ENCODE results near the gene AVPR1A.

AVPR1A gene

GRCh38 chr12:63151623-63152320 is 771 bp upstream of the AVPR1A start:
- Histone ChIP-seq H3K4me3 (ENCODE audit: low read depth in 1 of 2, low read length in 2 of 2) (peak overlapping the region; percentile 60), H3K9ac (ENCODE audit: low read depth in 1 of 2, low read length in 2 of 2) (no peak overlapping the region), H3K27me3 (ENCODE audit: control insufficient read depth in 1 of 2, insufficient read depth in 2 of 2, low read length in 2 of 2) (peaks cover 31 to 48% of the 10 kb centered on the region in 2 donors), H3K9me3 (ENCODE audit: control insufficient read depth in 1 of 2, low read length in 2 of 2) (no peaks in the 10 kb centered on the region), H3K27ac (ENCODE audit: low read depth, low read length) (no peak overlapping the region), H3K4me1 (ENCODE audit: control insufficient read depth in 1 of 2, insufficient read depth in 2 of 2, low read length in 2 of 2) (peaks cover 9 to 19% of the 10 kb centered on the region in 2 donors), H3K36me3 (ENCODE audit: control insufficient read depth in 1 of 2, insufficient read depth in 2 of 2, low read length in 2 of 2) (no peaks in the 10 kb centered on the region)

- Histone ChIP-seq H3K9me3 (ENCODE audit: control insufficient read depth in 1 of 2, low read length in 2 of 2) (no peaks in the 10 kb centered on the region), H3K27me3 (ENCODE audit: control insufficient read depth in 1 of 2, insufficient read depth in 2 of 2, low read length in 2 of 2) (peaks cover 31 to 54% of the 10 kb centered on the region in 2 donors), H3K36me3 (ENCODE audit: control insufficient read depth in 1 of 2, insufficient read depth in 2 of 2, low read length in 2 of 2) (no peaks in the 10 kb centered on the region), H3K4me1 (ENCODE audit: control insufficient read depth in 1 of 2, insufficient read depth in 2 of 2, low read length in 2 of 2) (peaks cover 9 to 19% of the 10 kb centered on the region in 2 donors), H3K9ac (ENCODE audit: low read depth in 1 of 2, low read length in 2 of 2) (no peak overlapping the region), H3K4me3 (ENCODE audit: low read depth in 1 of 2, low read length in 2 of 2) (peak overlapping the region; percentile 60), H3K27ac (ENCODE audit: low read depth, low read length) (no peak overlapping the region)
These were observed 890 bp downstream of the AVPR1A start for GRCh38 chr12:63149909-63150712.

GRCh38 chr12:63144556-63144955 is 6.4 kb downstream of the AVPR1A start:
- Histone ChIP-seq H3K27me3 (ENCODE audit: control insufficient read depth in 1 of 2, insufficient read depth in 2 of 2, low read length in 2 of 2) (peaks cover 4 to 14% of the 10 kb centered on the region in 2 donors), H3K9ac (ENCODE audit: low read depth in 1 of 2, low read length in 2 of 2) (no peak overlapping the region), H3K4me1 (ENCODE audit: control insufficient read depth in 1 of 2, insufficient read depth in 2 of 2, low read length in 2 of 2) (no peaks in the 10 kb centered on the region), H3K27ac (ENCODE audit: low read depth, low read length) (no peak overlapping the region), H3K36me3 (ENCODE audit: control insufficient read depth in 1 of 2, insufficient read depth in 2 of 2, low read length in 2 of 2) (no peaks in the 10 kb centered on the region), H3K9me3 (ENCODE audit: control insufficient read depth in 1 of 2, low read length in 2 of 2) (no peaks in the 10 kb centered on the region), H3K4me3 (ENCODE audit: low read depth in 1 of 2, low read length in 2 of 2) (no peak overlapping the region)

GRCh38 chr12:63138488-63138887 is 12.5 kb downstream of the AVPR1A start:
- no peaks in the 10 kb centered on the region for H3K9me3 ChIP-seq (ENCODE audit: control insufficient read depth in 1 of 2, low read length in 2 of 2)
- no peaks in the 10 kb centered on the region for H3K4me1 ChIP-seq (ENCODE audit: control insufficient read depth in 1 of 2, insufficient read depth in 2 of 2, low read length in 2 of 2)
- H3K36me3 ChIP-seq (ENCODE audit: control insufficient read depth in 1 of 2, insufficient read depth in 2 of 2, low read length in 2 of 2) = no peaks in the 10 kb centered on the region
- H3K27me3 ChIP-seq (ENCODE audit: control insufficient read depth in 1 of 2, insufficient read depth in 2 of 2, low read length in 2 of 2) = no peaks in the 10 kb centered on the region
- H3K4me3 ChIP-seq (ENCODE audit: low read depth in 1 of 2, low read length in 2 of 2) = no peak overlapping the region
- no peak overlapping the region for H3K27ac ChIP-seq (ENCODE audit: low read depth, low read length)
- no peak overlapping the region for H3K9ac ChIP-seq (ENCODE audit: low read depth in 1 of 2, low read length in 2 of 2)

- Histone ChIP-seq H3K27ac (ENCODE audit: low read depth, low read length) (no peak overlapping the region), H3K9me3 (ENCODE audit: control insufficient read depth in 1 of 2, low read length in 2 of 2) (no peaks in the 10 kb centered on the region), H3K4me1 (ENCODE audit: control insufficient read depth in 1 of 2, insufficient read depth in 2 of 2, low read length in 2 of 2) (no peaks in the 10 kb centered on the region), H3K36me3 (ENCODE audit: control insufficient read depth in 1 of 2, insufficient read depth in 2 of 2, low read length in 2 of 2) (no peaks in the 10 kb centered on the region), H3K27me3 (ENCODE audit: control insufficient read depth in 1 of 2, insufficient read depth in 2 of 2, low read length in 2 of 2) (no peaks in the 10 kb centered on the region), H3K4me3 (ENCODE audit: low read depth in 1 of 2, low read length in 2 of 2) (no peak overlapping the region), H3K9ac (ENCODE audit: low read depth in 1 of 2, low read length in 2 of 2) (no peak overlapping the region)
These were observed 17.0 kb downstream of the AVPR1A start for GRCh38 chr12:63133981-63134380.

- no peaks in the 10 kb centered on the region for H3K9me3 ChIP-seq (ENCODE audit: control insufficient read depth in 1 of 2, low read length in 2 of 2)
- no peak overlapping the region for H3K27ac ChIP-seq (ENCODE audit: low read depth, low read length)
- H3K4me1 ChIP-seq (ENCODE audit: control insufficient read depth in 1 of 2, insufficient read depth in 2 of 2, low read length in 2 of 2) = no peaks in the 10 kb centered on the region
- H3K27me3 ChIP-seq (ENCODE audit: control insufficient read depth in 1 of 2, insufficient read depth in 2 of 2, low read length in 2 of 2) = no peaks in the 10 kb centered on the region
- H3K36me3 ChIP-seq (ENCODE audit: control insufficient read depth in 1 of 2, insufficient read depth in 2 of 2, low read length in 2 of 2) = no peaks in the 10 kb centered on the region
- no peak overlapping the region for H3K4me3 ChIP-seq (ENCODE audit: low read depth in 1 of 2, low read length in 2 of 2)
- H3K9ac ChIP-seq (ENCODE audit: low read depth in 1 of 2, low read length in 2 of 2) = no peak overlapping the region
These were observed 18.8 kb downstream of the AVPR1A start for GRCh38 chr12:63132201-63132600.

GRCh38 chr12:63129927-63130326 is 21.1 kb downstream of the AVPR1A start:
- no peaks in the 10 kb centered on the region for H3K4me1 ChIP-seq (ENCODE audit: control insufficient read depth in 1 of 2, insufficient read depth in 2 of 2, low read length in 2 of 2)
- H3K9ac ChIP-seq (ENCODE audit: low read depth in 1 of 2, low read length in 2 of 2) = no peak overlapping the region
- no peaks in the 10 kb centered on the region for H3K36me3 ChIP-seq (ENCODE audit: control insufficient read depth in 1 of 2, insufficient read depth in 2 of 2, low read length in 2 of 2)
- no peak overlapping the region for H3K27ac ChIP-seq (ENCODE audit: low read depth, low read length)
- no peaks in the 10 kb centered on the region for H3K27me3 ChIP-seq (ENCODE audit: control insufficient read depth in 1 of 2, insufficient read depth in 2 of 2, low read length in 2 of 2)
- no peaks in the 10 kb centered on the region for H3K9me3 ChIP-seq (ENCODE audit: control insufficient read depth in 1 of 2, low read length in 2 of 2)
- H3K4me3 ChIP-seq (ENCODE audit: low read depth in 1 of 2, low read length in 2 of 2) = no peak overlapping the region

- no peak overlapping the region for H3K27ac ChIP-seq (ENCODE audit: low read depth, low read length)
- H3K36me3 ChIP-seq (ENCODE audit: control insufficient read depth in 1 of 2, insufficient read depth in 2 of 2, low read length in 2 of 2) = no peaks in the 10 kb centered on the region
- H3K27me3 ChIP-seq (ENCODE audit: control insufficient read depth in 1 of 2, insufficient read depth in 2 of 2, low read length in 2 of 2) = no peaks in the 10 kb centered on the region
- H3K9ac ChIP-seq (ENCODE audit: low read depth in 1 of 2, low read length in 2 of 2) = no peak overlapping the region
- no peaks in the 10 kb centered on the region for H3K4me1 ChIP-seq (ENCODE audit: control insufficient read depth in 1 of 2, insufficient read depth in 2 of 2, low read length in 2 of 2)
- H3K9me3 ChIP-seq (ENCODE audit: control insufficient read depth in 1 of 2, low read length in 2 of 2) = no peaks in the 10 kb centered on the region
- H3K4me3 ChIP-seq (ENCODE audit: low read depth in 1 of 2, low read length in 2 of 2) = no peak overlapping the region
These were observed 26.2 kb downstream of the AVPR1A start for GRCh38 chr12:63124778-63125177.

- Histone ChIP-seq H3K9me3 (ENCODE audit: control insufficient read depth in 1 of 2, low read length in 2 of 2) (no peaks in the 10 kb centered on the region), H3K4me1 (ENCODE audit: control insufficient read depth in 1 of 2, insufficient read depth in 2 of 2, low read length in 2 of 2) (no peaks in the 10 kb centered on the region), H3K27me3 (ENCODE audit: control insufficient read depth in 1 of 2, insufficient read depth in 2 of 2, low read length in 2 of 2) (no peaks in the 10 kb centered on the region), H3K27ac (ENCODE audit: low read depth, low read length) (no peak overlapping the region), H3K9ac (ENCODE audit: low read depth in 1 of 2, low read length in 2 of 2) (no peak overlapping the region), H3K4me3 (ENCODE audit: low read depth in 1 of 2, low read length in 2 of 2) (no peak overlapping the region), H3K36me3 (ENCODE audit: control insufficient read depth in 1 of 2, insufficient read depth in 2 of 2, low read length in 2 of 2) (no peaks in the 10 kb centered on the region)
These were observed 47.4 kb downstream of the AVPR1A start for GRCh38 chr12:63103494-63104131.

GRCh38 chr12:63101920-63102319 is 49.1 kb downstream of the AVPR1A start:
- H3K9ac ChIP-seq (ENCODE audit: low read depth in 1 of 2, low read length in 2 of 2) = no peak overlapping the region
- no peaks in the 10 kb centered on the region for H3K4me1 ChIP-seq (ENCODE audit: control insufficient read depth in 1 of 2, insufficient read depth in 2 of 2, low read length in 2 of 2)
- no peaks in the 10 kb centered on the region for H3K27me3 ChIP-seq (ENCODE audit: control insufficient read depth in 1 of 2, insufficient read depth in 2 of 2, low read length in 2 of 2)
- no peaks in the 10 kb centered on the region for H3K36me3 ChIP-seq (ENCODE audit: control insufficient read depth in 1 of 2, insufficient read depth in 2 of 2, low read length in 2 of 2)
- no peak overlapping the region for H3K4me3 ChIP-seq (ENCODE audit: low read depth in 1 of 2, low read length in 2 of 2)
- no peak overlapping the region for H3K27ac ChIP-seq (ENCODE audit: low read depth, low read length)
- H3K9me3 ChIP-seq (ENCODE audit: control insufficient read depth in 1 of 2, low read length in 2 of 2) = no peaks in the 10 kb centered on the region
